ENCODE measurements around the gene PRKAA1. TPM values are rescaled to one million over a fixed set of nuclear protein-coding genes. Genes with fewer than 3 reads are reported as not detected.

The PRKAA1 gene
- total and polyA plus RNA-seq, 2 of the 13 experiments (the other 11 are each of a cell fraction or from before 2014, with no cell fraction given) = 36.6 to 58.0 TPM

DNA sequence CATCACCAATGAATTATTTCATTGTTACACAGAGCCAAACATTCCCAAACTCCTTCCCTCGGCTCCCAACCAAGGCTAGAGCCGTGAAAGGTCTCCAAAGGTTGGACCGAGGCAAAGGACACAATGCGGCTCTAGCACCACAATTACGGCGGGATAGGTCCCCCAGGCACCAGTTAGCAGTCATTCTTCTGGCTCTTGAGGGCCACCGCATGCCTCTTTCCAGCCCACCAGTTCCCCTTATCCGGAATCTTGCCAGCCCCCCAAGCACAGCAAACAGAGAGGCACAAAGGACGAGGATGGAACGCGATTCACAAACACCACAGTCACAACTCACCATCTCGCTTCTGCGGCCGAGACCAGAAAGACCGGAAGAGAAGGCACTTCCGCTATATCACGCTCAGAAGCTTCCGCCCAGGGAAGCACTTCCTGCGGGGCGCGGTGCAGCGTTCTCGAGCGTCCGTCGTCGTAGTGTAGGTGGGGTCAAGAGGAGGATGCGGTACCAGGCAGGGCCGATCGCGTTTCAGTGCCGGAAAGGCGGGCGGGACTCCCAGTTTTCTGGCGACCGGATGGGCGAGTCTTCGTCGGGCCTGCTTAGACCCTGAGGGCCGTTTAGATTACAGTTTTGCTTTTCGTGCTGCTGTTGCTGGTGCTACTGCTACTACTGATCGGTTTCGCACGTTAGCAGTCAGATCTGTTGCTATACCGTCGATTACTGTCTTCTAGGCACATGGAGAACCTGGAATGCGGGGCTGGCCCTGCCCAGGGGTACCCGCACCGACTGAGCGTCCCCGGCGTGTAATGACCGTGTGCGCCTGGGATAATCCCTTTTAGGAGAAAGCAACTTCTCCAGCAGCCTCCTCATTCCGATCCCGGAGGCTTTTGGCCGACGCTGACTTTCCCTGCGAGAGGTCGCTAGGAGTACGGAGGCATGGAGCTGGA, 36.9 kb upstream of the PRKAA1 start, which contains the start of gene RPL37 (continued):
- 0 out of 2 replicates have a peak, but pooled peaks have one; percentile 37 for TF ChIP-seq PAXIP1 (CRISPR knock-in tag; conservative IDR thresholded peaks at IDR 0.05)
- TF ChIP-seq SRSF1 (optimal IDR thresholded peaks at IDR 0.05; ENCODE audit: low read depth, low read length) = peak; percentile 86
- TF ChIP-seq, protein P1, sequence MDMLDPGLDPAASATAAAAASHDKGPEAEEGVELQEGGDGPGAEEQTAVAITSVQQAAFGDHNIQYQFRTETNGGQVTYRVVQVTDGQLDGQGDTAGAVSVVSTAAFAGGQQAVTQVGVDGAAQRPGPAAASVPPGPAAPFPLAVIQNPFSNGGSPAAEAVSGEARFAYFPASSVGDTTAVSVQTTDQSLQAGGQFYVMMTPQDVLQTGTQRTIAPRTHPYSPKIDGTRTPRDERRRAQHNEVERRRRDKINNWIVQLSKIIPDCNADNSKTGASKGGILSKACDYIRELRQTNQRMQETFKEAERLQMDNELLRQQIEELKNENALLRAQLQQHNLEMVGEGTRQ (IDR thresholded peaks at IDR 0.05; ENCODE audit: low read depth, low read length) = no peak
- TF ChIP-seq, protein P1 (CRISPR knock-in tag; IDR thresholded peaks at IDR 0.05; ENCODE audit: borderline replicate concordance) = no peak
- no peak for TF ChIP-seq BRCA1 (CRISPR knock-in tag; IDR thresholded peaks at IDR 0.05)
- TF ChIP-seq, protein P2, sequence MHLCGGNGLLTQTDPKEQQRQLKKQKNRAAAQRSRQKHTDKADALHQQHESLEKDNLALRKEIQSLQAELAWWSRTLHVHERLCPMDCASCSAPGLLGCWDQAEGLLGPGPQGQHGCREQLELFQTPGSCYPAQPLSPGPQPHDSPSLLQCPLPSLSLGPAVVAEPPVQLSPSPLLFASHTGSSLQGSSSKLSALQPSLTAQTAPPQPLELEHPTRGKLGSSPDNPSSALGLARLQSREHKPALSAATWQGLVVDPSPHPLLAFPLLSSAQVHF (CRISPR knock-in tag; IDR thresholded peaks at IDR 0.05) = peak; percentile 94
- TF ChIP-seq ZNF430 (CRISPR knock-in tag; IDR thresholded peaks at IDR 0.05) = peak; percentile 99
- no peak for TF ChIP-seq NFATC3 (CRISPR knock-in tag; IDR thresholded peaks at IDR 0.05)
- no peak for TF ChIP-seq ZNF7 (CRISPR knock-in tag; IDR thresholded peaks at IDR 0.05)
- TF ChIP-seq HIVEP1 (CRISPR knock-in tag; IDR thresholded peaks at IDR 0.05) = peak; percentile 90
- TF ChIP-seq ZNF121 (CRISPR knock-in tag; IDR thresholded peaks at IDR 0.05) = 0 out of 2 replicates have a peak, but pooled peaks have one; percentile 38
- peak; percentile 17; the same call in 1 of the 2 replicates for TF ChIP-seq ATAD3A (CRISPR knock-in tag; IDR thresholded peaks at IDR 0.05)
- no peak for TF ChIP-seq ZBTB3 (CRISPR knock-in tag; IDR thresholded peaks at IDR 0.05; ENCODE audit: borderline replicate concordance, low read depth)
- TF ChIP-seq, protein P3, sequence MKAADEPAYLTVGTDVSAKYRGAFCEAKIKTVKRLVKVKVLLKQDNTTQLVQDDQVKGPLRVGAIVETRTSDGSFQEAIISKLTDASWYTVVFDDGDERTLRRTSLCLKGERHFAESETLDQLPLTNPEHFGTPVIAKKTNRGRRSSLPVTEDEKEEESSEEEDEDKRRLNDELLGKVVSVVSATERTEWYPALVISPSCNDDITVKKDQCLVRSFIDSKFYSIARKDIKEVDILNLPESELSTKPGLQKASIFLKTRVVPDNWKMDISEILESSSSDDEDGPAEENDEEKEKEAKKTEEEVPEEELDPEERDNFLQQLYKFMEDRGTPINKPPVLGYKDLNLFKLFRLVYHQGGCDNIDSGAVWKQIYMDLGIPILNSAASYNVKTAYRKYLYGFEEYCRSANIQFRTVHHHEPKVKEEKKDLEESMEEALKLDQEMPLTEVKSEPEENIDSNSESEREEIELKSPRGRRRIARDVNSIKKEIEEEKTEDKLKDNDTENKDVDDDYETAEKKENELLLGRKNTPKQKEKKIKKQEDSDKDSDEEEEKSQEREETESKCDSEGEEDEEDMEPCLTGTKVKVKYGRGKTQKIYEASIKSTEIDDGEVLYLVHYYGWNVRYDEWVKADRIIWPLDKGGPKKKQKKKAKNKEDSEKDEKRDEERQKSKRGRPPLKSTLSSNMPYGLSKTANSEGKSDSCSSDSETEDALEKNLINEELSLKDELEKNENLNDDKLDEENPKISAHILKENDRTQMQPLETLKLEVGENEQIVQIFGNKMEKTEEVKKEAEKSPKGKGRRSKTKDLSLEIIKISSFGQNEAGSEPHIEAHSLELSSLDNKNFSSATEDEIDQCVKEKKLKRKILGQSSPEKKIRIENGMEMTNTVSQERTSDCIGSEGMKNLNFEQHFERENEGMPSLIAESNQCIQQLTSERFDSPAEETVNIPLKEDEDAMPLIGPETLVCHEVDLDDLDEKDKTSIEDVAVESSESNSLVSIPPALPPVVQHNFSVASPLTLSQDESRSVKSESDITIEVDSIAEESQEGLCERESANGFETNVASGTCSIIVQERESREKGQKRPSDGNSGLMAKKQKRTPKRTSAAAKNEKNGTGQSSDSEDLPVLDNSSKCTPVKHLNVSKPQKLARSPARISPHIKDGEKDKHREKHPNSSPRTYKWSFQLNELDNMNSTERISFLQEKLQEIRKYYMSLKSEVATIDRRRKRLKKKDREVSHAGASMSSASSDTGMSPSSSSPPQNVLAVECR (CRISPR knock-in tag; IDR thresholded peaks at IDR 0.05; ENCODE audit: borderline replicate concordance) = peak; percentile 93
- TF ChIP-seq, protein P4, sequence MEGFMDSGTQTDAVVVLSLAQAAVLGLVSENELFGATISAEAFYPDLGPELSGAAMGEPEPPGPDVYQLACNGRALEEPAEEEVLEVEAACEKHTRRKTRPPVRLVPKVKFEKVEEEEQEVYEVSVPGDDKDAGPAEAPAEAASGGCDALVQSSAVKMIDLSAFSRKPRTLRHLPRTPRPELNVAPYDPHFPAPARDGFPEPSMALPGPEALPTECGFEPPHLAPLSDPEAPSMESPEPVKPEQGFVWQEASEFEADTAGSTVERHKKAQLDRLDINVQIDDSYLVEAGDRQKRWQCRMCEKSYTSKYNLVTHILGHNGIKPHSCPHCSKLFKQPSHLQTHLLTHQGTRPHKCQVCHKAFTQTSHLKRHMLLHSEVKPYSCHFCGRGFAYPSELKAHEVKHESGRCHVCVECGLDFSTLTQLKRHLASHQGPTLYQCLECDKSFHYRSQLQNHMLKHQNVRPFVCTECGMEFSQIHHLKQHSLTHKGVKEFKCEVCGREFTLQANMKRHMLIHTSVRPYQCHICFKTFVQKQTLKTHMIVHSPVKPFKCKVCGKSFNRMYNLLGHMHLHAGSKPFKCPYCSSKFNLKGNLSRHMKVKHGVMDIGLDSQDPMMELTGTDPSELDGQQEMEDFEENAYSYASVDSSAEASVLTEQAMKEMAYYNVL (CRISPR knock-in tag; IDR thresholded peaks at IDR 0.05; ENCODE audit: borderline replicate concordance) = peak; percentile 93

Measured in HepG2 (cell line).